Mucosa of descending colon (tissue), 3 donors: ENCODE data around the gene OXLD1. TPM values are rescaled to one million over a fixed set of nuclear protein-coding genes. Genes with fewer than 3 reads are reported as not detected.
"Not testable (repeated sequence)": the region's sequence is repeated elsewhere in the genome, so short reads cannot be mapped to it uniquely, and the experiment has no call there.

ENCODE experiments used
- ATAC-seq: fragments of 200-7000 bp; cut with Tn5 transposase; one replicate; pipeline ENCODE4 v1.9.1; 2020; ENCODE audit warnings: mild to moderate bottlenecking, moderate library complexity
- DNase-seq, 3 donors: peaks; one replicate each; pipeline ENCODE4 v3.0.0-alpha.2; 2020
- H3K36me3 ChIP-seq: fragments of 200-600 bp; one replicate; pipeline ENCODE4 v1.8.0; 2021; ENCODE audit warnings: low read depth, mild to moderate bottlenecking
- H3K4me1 ChIP-seq: fragments of 200-600 bp; one replicate; pipeline ENCODE4 v1.8.0; 2021; ENCODE audit warnings: low read depth, mild to moderate bottlenecking
- H3K4me3 ChIP-seq: fragments of 200-600 bp; one replicate; pipeline ENCODE4 v1.8.0; 2021; ENCODE audit warnings: mild to moderate bottlenecking
- H3K9me3 ChIP-seq: fragments of 200-600 bp; one replicate; pipeline ENCODE4 v1.8.0; 2021; ENCODE audit warnings: mild to moderate bottlenecking
- CTCF ChIP-seq: fragments of 200-600 bp; IDR thresholded peaks from one replicate; pipeline ENCODE4 v1.8.0; 2022; ENCODE audit warnings: antibody characterized with exemption, mild to moderate bottlenecking
- intact Hi-C, 2 donors: fragments of 100-400 bp; cut with DNase I in 1 of 2; cut with micrococcal nuclease in 1 of 2; formaldehyde crosslinking; loops; one replicate each; pipeline versions ENCODE4 v1.11.0 to v1.11.1; 2022; cut with DNase I, micrococcal nuclease
- microRNA-seq: library from miRNA; unstranded; fragments of <30 nt; microRNA quantifications from one replicate; pipeline ENCODE4, GENCODE V29; 2019
- total RNA-seq, 3 donors: library from RNA; stranded (reverse); fragmentation: NEBNext Ultra II Directional in 2 of 3; extraction: Animal tissue kit (Norgen Biotek cat#: 25700) in 2 of 3; gene quantifications; one replicate each; pipeline versions ENCODE4 v1.2.1 to v1.2.4, GENCODE V29; 2021 to 2023
- donor health status: DM: no; HTN: no; CAD: no; lungs with moderate emphysema.
- donor health status: DM: no; HTN: no; CAD: no.
- donor health status: DM: no; HTN: yes; CAD: no.

OXLD1 gene
- total RNA-seq, 3 donors from 2014 or later = 26.3 to 27.5 (median 26.8) TPM

DNA sequence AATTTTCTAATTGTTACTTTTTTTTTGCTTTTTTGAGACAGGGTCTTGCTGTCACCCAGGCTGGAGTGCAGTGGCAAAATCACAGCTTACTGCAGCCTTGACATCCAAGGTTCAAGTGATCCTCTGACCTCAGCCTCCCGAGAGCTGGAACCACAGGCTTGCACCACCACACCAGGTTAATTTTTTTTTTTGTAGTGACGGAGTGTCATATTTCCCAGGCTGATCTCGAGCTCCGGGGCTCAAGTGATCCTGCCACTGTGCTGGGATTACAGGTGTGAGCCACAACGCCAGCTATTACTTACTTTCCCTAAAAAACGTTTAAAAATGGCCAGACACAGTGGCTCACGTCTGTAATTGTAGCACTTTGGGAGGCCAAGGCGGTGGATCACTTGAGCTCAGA is 36.1 kb downstream of the OXLD1 start:
- H3K36me3 ChIP-seq = peaks cover 11% of the 10 kb centered on the region
- intact Hi-C loops = no loop called here
- H3K4me3 ChIP-seq = no peak overlapping the region
- DNase-seq (no peak), ATAC-seq (no peak)
- H3K4me1 ChIP-seq = peaks cover under 1% of the 10 kb centered on the region
- H3K9me3 ChIP-seq = no peaks in the 10 kb centered on the region
- no peak for TF ChIP-seq CTCF

- H3K4me3 ChIP-seq = no peak overlapping the region
- TF ChIP-seq CTCF = no peak
- ATAC-seq = no peak
- H3K36me3 ChIP-seq = peaks cover 22% of the 10 kb centered on the region
- no peak for DNase-seq
- intact Hi-C loops = no loop called here
- no peaks in the 10 kb centered on the region for H3K9me3 ChIP-seq
- no peaks in the 10 kb centered on the region for H3K4me1 ChIP-seq
Observed at GRCh38 chr17:81621494-81622130, 44.8 kb downstream of the OXLD1 start.

DNA sequence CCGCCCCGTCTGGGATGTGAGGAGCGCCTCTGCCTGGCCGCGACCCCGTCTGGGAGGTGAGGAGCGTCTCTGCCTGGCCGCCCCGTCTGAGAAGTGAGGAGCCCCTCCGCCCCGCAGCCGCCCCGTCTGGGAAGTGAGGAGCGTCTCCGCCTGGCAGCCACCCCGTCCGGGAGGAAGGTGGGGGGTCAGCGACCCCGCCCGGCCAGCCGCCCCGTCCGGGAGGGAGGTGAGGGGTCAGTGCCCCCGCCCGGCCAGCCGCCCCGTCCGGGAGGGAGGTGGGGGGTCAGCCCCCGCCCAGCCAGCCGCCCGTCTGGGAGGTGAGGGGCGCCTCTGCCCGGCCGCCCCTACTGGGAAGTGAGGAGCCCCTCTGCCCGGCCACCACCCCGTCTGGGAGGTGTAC is 48.1 kb downstream of the OXLD1 start:
- peaks cover 16% of the 10 kb centered on the region for H3K36me3 ChIP-seq
- not testable (repeated sequence) for H3K4me3 ChIP-seq, H3K9me3 ChIP-seq

DNA sequence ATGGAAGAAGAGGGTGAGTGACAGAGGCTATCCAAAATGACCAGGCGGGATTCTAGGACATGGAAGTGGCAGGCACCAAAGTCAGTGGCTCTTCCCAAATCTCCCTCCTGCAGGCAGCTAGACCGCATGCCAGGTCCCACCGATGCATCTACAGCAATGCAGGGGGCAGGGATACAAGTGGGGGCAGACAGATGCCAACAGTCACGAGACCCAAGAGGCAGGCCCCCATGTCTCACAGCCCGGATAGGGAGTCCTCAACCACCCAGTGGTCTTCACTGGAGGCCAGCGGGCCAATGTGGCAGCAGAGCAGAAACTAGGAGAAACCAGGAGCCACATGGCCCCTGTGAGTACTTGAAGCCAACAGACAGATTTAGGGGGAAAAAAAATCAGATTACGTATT is 49.5 kb downstream of the OXLD1 start:
- Histone ChIP-seq H3K9me3 (no peaks in the 10 kb centered on the region), H3K36me3 (peaks cover 10% of the 10 kb centered on the region), H3K4me3 (no peak overlapping the region), H3K4me1 (no peaks in the 10 kb centered on the region)
- ATAC-seq (no peak), DNase-seq (no peak)
- intact Hi-C loops = no loop called here
- no peak for TF ChIP-seq CTCF

More for the DNA sequence above, 48.1 kb downstream of the OXLD1 start:
- H3K4me1 ChIP-seq, intact Hi-C loops, DNase-seq, ATAC-seq: not testable (repeated sequence)

DNA sequence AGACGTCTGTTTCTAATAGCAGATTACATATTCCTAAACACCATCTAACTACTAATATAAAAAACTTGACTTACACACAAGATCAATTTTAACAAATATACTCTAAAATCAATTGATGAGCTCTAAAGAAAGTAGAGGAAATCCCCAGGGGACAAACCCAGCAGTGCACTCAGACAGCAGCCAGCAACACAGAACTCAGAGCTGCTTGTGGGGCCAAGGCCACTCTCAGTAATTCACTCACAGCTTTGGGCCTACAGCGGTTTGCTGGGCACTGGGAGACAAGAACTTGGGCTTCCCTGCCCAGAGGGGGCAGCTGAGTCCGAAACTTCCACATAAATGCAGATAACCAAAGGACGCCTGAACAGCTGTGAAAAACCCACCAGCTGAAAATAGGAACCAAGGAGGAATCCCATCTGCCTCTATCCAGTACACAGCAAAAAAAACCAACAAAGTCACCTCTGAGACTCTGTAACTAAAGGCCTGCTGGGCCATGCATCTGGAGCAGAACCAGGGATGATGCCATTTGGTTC is 50.9 kb downstream of the OXLD1 start:
- no peak for ATAC-seq
- no peak for TF ChIP-seq CTCF
- Histone ChIP-seq H3K36me3 (peaks cover 4% of the 10 kb centered on the region), H3K4me1 (no peaks in the 10 kb centered on the region), H3K9me3 (no peaks in the 10 kb centered on the region), H3K4me3 (no peak overlapping the region)
- DNase-seq = no peak
- intact Hi-C loops = no loop called here

Small RNA genes lying within 50 kb of the gene (microRNA-seq; reads per million reads assigned to microRNA genes)
- not detected for gene MIR6786

Other genes with a start within 250 kb of the OXLD1 start
- 1,000 to 10,000 TPM; 1,922 to 4,060 (median 3,184) TPM for gene ACTG1, start 153.8 kb downstream of the OXLD1 start, total RNA-seq
- 1 to 10 TPM; 1.6 to 4.0 (median 2.5) TPM for gene FSCN2, start 138.2 kb downstream of the OXLD1 start, total RNA-seq
- 10 to 100 TPM; 23.2 to 28.9 (median 25.0) TPM for gene FAAP100, start 114.3 kb downstream of the OXLD1 start, total RNA-seq
- gene NPLOC4, start 29.5 kb downstream of the OXLD1 start, total RNA-seq = 10 to 100 TPM; 78.4 to 89.5 (median 78.6) TPM
- gene TSPAN10, start 29.4 kb downstream of the OXLD1 start, total RNA-seq = under 1 TPM; 0.27 to 0.47 (median 0.41) TPM
- gene PDE6G, start 10.1 kb downstream of the OXLD1 start, total RNA-seq = 1 to 10 TPM in 1 of 3 donors, under 1 TPM in 1, not detected in 1; 0.39 to 1.2 TPM
- 10 to 100 TPM; 15.5 to 19.6 (median 15.6) TPM for gene CCDC137, start 132 bp upstream of the OXLD1 start, total RNA-seq
- gene ARL16, start 17.2 kb upstream of the OXLD1 start, total RNA-seq = 10 to 100 TPM; 14.0 to 27.6 (median 26.1) TPM
- gene HGS, start 17.4 kb upstream of the OXLD1 start, total RNA-seq = 100 to 1,000 TPM in 2 of 3 donors, 10 to 100 TPM in 1; 91.4 to 126 (median 102) TPM
- 100 to 1,000 TPM in 2 of 3 donors, 10 to 100 TPM in 1; 69.0 to 109 (median 108) TPM for gene MRPL12, start 36.8 kb upstream of the OXLD1 start, total RNA-seq
- gene SLC25A10, start 45.7 kb upstream of the OXLD1 start, total RNA-seq = 10 to 100 TPM; 22.9 to 61.6 (median 57.6) TPM
- under 1 TPM; 0.22 to 0.98 (median 0.43) TPM for gene GCGR, start 137.5 kb upstream of the OXLD1 start, total RNA-seq
- 10 to 100 TPM; 21.2 to 80.2 (median 38.7) TPM for gene MCRIP1, start 166.7 kb upstream of the OXLD1 start, total RNA-seq
- gene PPP1R27, start 168.4 kb upstream of the OXLD1 start, total RNA-seq = under 1 TPM in 2 of 3 donors, not detected in 1; 0.52 to 0.84 TPM
- 100 to 1,000 TPM; 354 to 727 (median 491) TPM for gene P4HB, start 193.9 kb upstream of the OXLD1 start, total RNA-seq
- gene ARHGDIA, start 204.7 kb upstream of the OXLD1 start, total RNA-seq = 100 to 1,000 TPM; 326 to 473 (median 442) TPM
- 10 to 100 TPM; 38.1 to 88.7 (median 43.3) TPM for gene ALYREF, start 225.0 kb upstream of the OXLD1 start, total RNA-seq
- gene ANAPC11, start 225.1 kb upstream of the OXLD1 start, total RNA-seq = 10 to 100 TPM; 78.2 to 97.1 (median 81.3) TPM
- under 1 TPM; 0.12 to 0.51 (median 0.26) TPM for gene NPB, start 235.6 kb upstream of the OXLD1 start, total RNA-seq
- 10 to 100 TPM; 36.0 to 59.4 (median 58.3) TPM for gene PCYT2, start 244.8 kb upstream of the OXLD1 start, total RNA-seq